H1 (cell line): Measurements from ENCODE around the gene TMEM18. TPM values are rescaled to one million over a fixed set of nuclear protein-coding genes. Genes with fewer than 3 reads are reported as not detected.

Experiments
- CTCF ChIA-PET: fragments of 300-600 bp; sonication (Branson Sonifier 250); formaldehyde crosslinking; loops from one replicate; lab custom pipeline; 2021; ENCODE audit not compliant: partially characterized antibody; lab: Charles Lee
- POLR2A ChIA-PET: fragments of 300-600 bp; sonication (Branson Sonifier 250); formaldehyde crosslinking; loops from one replicate; lab custom pipeline; 2021; ENCODE audit warnings: inconsistent platforms; ENCODE audit not compliant: partially characterized antibody; lab: Charles Lee
- DNase-seq, 2 experiments: peaks; one replicate each; pipeline versions ENCODE4 v3.0.0 to v3.0.0-alpha.2; 2010 to 2022; ENCODE audit warnings: low spot score in 2 of 2, low read depth in 1 of 2, mixed read lengths in 1 of 2
- FAIRE-seq: peaks from 2 replicates; lab custom pipeline; 2011; peaks lifted over from hg19 to GRCh38; lab: Jason Lieb, UNC
- H2AFZ ChIP-seq: 2 replicates; pipeline ENCODE4 v1.8.1; 2012; ENCODE audit warnings: low read length, inconsistent platforms
- H2AK5ac ChIP-seq: 2 replicates; pipeline ENCODE4 v1.6.1; 2013; ENCODE audit warnings: low read depth, low read length
- H2BK120ac ChIP-seq: replicated peaks from 2 replicates; pipeline ENCODE3; 2013; ENCODE audit warnings: low read depth, low read length, inconsistent platforms
- H2BK12ac ChIP-seq: 2 replicates; pipeline ENCODE4 v1.6.1; 2013; ENCODE audit warnings: low read depth, low read length
- H2BK15ac ChIP-seq: 2 replicates; pipeline ENCODE4 v1.6.1; 2013; ENCODE audit warnings: low read length
- H2BK20ac ChIP-seq: 2 replicates; pipeline ENCODE4 v1.6.1; 2013; ENCODE audit warnings: low read length
- H2BK5ac ChIP-seq: 2 replicates; pipeline ENCODE4 v1.6.1; 2013; ENCODE audit warnings: low read depth, low read length
- H3K14ac ChIP-seq: 2 replicates; pipeline ENCODE4 v1.6.1; 2013; ENCODE audit warnings: inconsistent platforms; ENCODE audit not compliant: insufficient read length
- H3K18ac ChIP-seq: 2 replicates; pipeline ENCODE4 v1.6.1; 2013; ENCODE audit warnings: low read length; ENCODE audit errors: extremely low read depth
- H3K23ac ChIP-seq: 2 replicates; pipeline ENCODE4 v1.6.1; 2013; ENCODE audit warnings: inconsistent platforms; ENCODE audit not compliant: insufficient read length
- H3K23me2 ChIP-seq: 2 replicates; pipeline ENCODE4 v1.6.1; 2013; ENCODE audit warnings: low read depth, low read length
- H3K27ac ChIP-seq: 2 replicates; pipeline ENCODE4 v1.6.1; 2011; ENCODE audit warnings: low read depth, low read length, inconsistent platforms
- H3K27me3 ChIP-seq, 4 experiments: replicated peaks in 1 of 4; 1 replicate in 1 of 4; 2 replicates in 3 of 4; pipeline versions ENCODE4 v1.6.1 to v1.8.1; 2011 to 2013; ENCODE audit warnings: low read length in 3 of 4, mild to moderate bottlenecking in 3 of 4, inconsistent platforms in 2 of 4, mixed read lengths in 2 of 4, moderate library complexity in 1 of 4; ENCODE audit not compliant: control insufficient read depth in 3 of 4, insufficient read depth in 3 of 4; ENCODE audit errors: extremely low read depth in 1 of 4
- H3K36me3 ChIP-seq, 4 experiments: 2 replicates each; pipeline versions ENCODE4 v1.6.1 to v1.8.1; 2011 to 2013; ENCODE audit warnings: mild to moderate bottlenecking in 4 of 4, low read length in 3 of 4, moderate library complexity in 2 of 4, control low read depth in 1 of 4, inconsistent platforms in 1 of 4; ENCODE audit not compliant: insufficient read depth in 4 of 4, control insufficient read depth in 2 of 4
- H3K4ac ChIP-seq: replicated peaks from 2 replicates; pipeline ENCODE3; 2013; ENCODE audit warnings: low read length, low read depth, mixed read lengths, inconsistent platforms; ENCODE audit not compliant: insufficient read length
- H3K4me1 ChIP-seq, 4 experiments: replicated peaks in 1 of 4; 1 replicate in 1 of 4; 2 replicates in 3 of 4; pipeline versions ENCODE4 v1.6.1 to v1.8.1; 2011 to 2013; ENCODE audit warnings: low read length in 3 of 4, inconsistent platforms in 2 of 4, mixed read lengths in 1 of 4; ENCODE audit not compliant: insufficient read depth in 4 of 4, control insufficient read depth in 3 of 4
- H3K4me2 ChIP-seq, 2 experiments: 2 replicates each; pipeline versions ENCODE4 v1.6.1 to v1.8.1; 2011 to 2013; ENCODE audit warnings: low read depth in 2 of 2, low read length in 2 of 2, control low read depth in 1 of 2, inconsistent platforms in 1 of 2, mild to moderate bottlenecking in 1 of 2; ENCODE audit not compliant: insufficient read depth in 1 of 2
- H3K4me3 ChIP-seq, 4 experiments: fragments of 200-600, 300-600 bp in 1 of 4; sonication (generic), shearing (Covaris generic), sonication (Bioruptor Twin) in 1 of 4; 2 replicates each; pipeline versions ENCODE4 v1.5.1 to v1.8.1; 2011 to 2016; ENCODE audit warnings: low read length in 4 of 4, low read depth in 3 of 4, control low read depth in 2 of 4, inconsistent platforms in 2 of 4, mild to moderate bottlenecking in 2 of 4, mixed read lengths in 1 of 4, moderate library complexity in 1 of 4; ENCODE audit not compliant: insufficient read depth in 2 of 4; ENCODE audit errors: extremely low read depth in 1 of 4
- H3K56ac ChIP-seq: replicated peaks from 2 replicates; pipeline ENCODE3; 2013; ENCODE audit warnings: low read depth, mild to moderate bottlenecking, mixed read lengths, low read length, inconsistent platforms; ENCODE audit not compliant: insufficient read length
- H3K79me1 ChIP-seq: 2 replicates; pipeline ENCODE4 v1.6.1; 2013; ENCODE audit warnings: low read depth, low read length, control low read depth
- H3K79me2 ChIP-seq, 2 experiments: 2 replicates each; pipeline versions ENCODE4 v1.6.1 to v1.8.1; 2012 to 2013; ENCODE audit warnings: low read length in 2 of 2, mild to moderate bottlenecking in 2 of 2, inconsistent platforms in 1 of 2; ENCODE audit not compliant: insufficient read depth in 2 of 2, control insufficient read depth in 1 of 2
- H3K9ac ChIP-seq, 4 experiments: replicated peaks in 1 of 4; 1 replicate in 1 of 4; 2 replicates in 3 of 4; pipeline versions ENCODE4 v1.6.1 to v1.8.1; 2011 to 2013; ENCODE audit warnings: low read depth in 3 of 4, low read length in 3 of 4, control low read depth in 2 of 4, mild to moderate bottlenecking in 2 of 4, moderate library complexity in 2 of 4, inconsistent platforms in 1 of 4; ENCODE audit errors: extremely low read depth in 1 of 4
- H3K9me3 ChIP-seq, 2 experiments: 2 replicates each; pipeline versions ENCODE4 v1.6.1 to v1.8.1; 2012 to 2013; ENCODE audit warnings: mild to moderate bottlenecking in 2 of 2, moderate library complexity in 2 of 2, control low read depth in 1 of 2, inconsistent platforms in 1 of 2, low read depth in 1 of 2, low read length in 1 of 2, mixed read lengths in 1 of 2; ENCODE audit not compliant: insufficient read depth in 2 of 2
- H4K20me1 ChIP-seq, 2 experiments: replicated peaks in 1 of 2; 2 replicates each; pipeline versions ENCODE3 to v1.8.1; 2011 to 2013; ENCODE audit warnings: inconsistent platforms in 2 of 2, low read length in 2 of 2, mild to moderate bottlenecking in 1 of 2; ENCODE audit not compliant: insufficient read depth in 2 of 2, control insufficient read depth in 1 of 2
- H4K5ac ChIP-seq: 2 replicates; pipeline ENCODE4 v1.6.1; 2013; ENCODE audit warnings: low read length, low read depth, mixed read lengths, inconsistent platforms; ENCODE audit not compliant: insufficient read length
- H4K8ac ChIP-seq: 2 replicates; pipeline ENCODE4 v1.8.0; 2013; ENCODE audit warnings: mild to moderate bottlenecking, moderate library complexity, low read length, inconsistent platforms; ENCODE audit not compliant: insufficient read depth; ENCODE audit errors: extremely low read depth
- H4K91ac ChIP-seq: replicated peaks from 2 replicates; pipeline ENCODE3; 2013; ENCODE audit warnings: low read length, mixed read lengths, inconsistent platforms; ENCODE audit not compliant: insufficient read length
- BRCA1 ChIP-seq: IDR thresholded peaks from 2 replicates; pipeline ENCODE4 v1.6.1; 2012; ENCODE audit warnings: low read depth, low read length, improper control_type of control experiment
- CHD2 ChIP-seq: IDR thresholded peaks from 2 replicates; pipeline ENCODE4 v1.6.1; 2012; ENCODE audit warnings: low read length, improper control_type of control experiment
- POLR2AphosphoS5 ChIP-seq: IDR thresholded peaks from 2 replicates; pipeline ENCODE4 v1.6.1; 2011; ENCODE audit warnings: low read depth, low read length
- TAF7 ChIP-seq: optimal IDR thresholded peaks from 2 replicates; pipeline ENCODE3; 2011; ENCODE audit warnings: low read depth, mild to moderate bottlenecking, inconsistent platforms, low read length, moderate library complexity, borderline replicate concordance
- WGBS, 2 experiments: shearing (Covaris generic) in 1 of 2; methylation state at CpG; one replicate each; pipeline versions ENCODE4 v1.1.6 to v1.1.7; 2013 to 2015; ENCODE audit warnings: low lambda C conversion rate in 2 of 2, mixed read lengths in 2 of 2, inconsistent platforms in 1 of 2, low coverage in 1 of 2, missing lambda C conversion rate in 1 of 2; ENCODE audit not compliant: insufficient replicate concordance in 2 of 2, insufficient coverage in 1 of 2, insufficient read length in 1 of 2; ENCODE audit errors: extremely low coverage in 1 of 2, missing lambda C conversion rate in 1 of 2; 5-methylcytosine and 5-hydroxymethylcytosine counted together
- long read RNA-seq, 2 experiments: library from RNA in 1 of 2; library from capped mRNA in 1 of 2; stranded (forward); transcript quantifications; one replicate each; pipeline ENCODE4 v2.0.0, GENCODE V29; 2021; ENCODE audit warnings: inconsistent platforms in 1 of 2
- polyA minus RNA-seq, 3 experiments: library from RNA; depleted of rRNA, polyadenylated mRNA; stranded (reverse); fragments of >200 nt; gene quantifications; 1 replicate in 2 of 3; 2 replicates in 1 of 3; pipeline ENCODE4 v1.2.3, GENCODE V29; 2011
- polyA plus RNA-seq, 7 experiments: library from polyadenylated mRNA; depleted of rRNA in 3 of 7; stranded (reverse) in 5 of 7; unstranded in 2 of 7; fragments of >200 nt in 5 of 7; fragments of 200-250 nt in 2 of 7; gene quantifications; 1 replicate in 5 of 7; 2 replicates in 1 of 7; 4 replicates in 1 of 7; pipeline versions ENCODE4 v1.2.1 to v1.2.3, GENCODE V29; 2011 to 2013; ENCODE audit warnings: missing spikeins in 2 of 7, mixed read lengths in 2 of 7
- total RNA-seq: library from RNA; stranded (reverse); fragmentation: NEBNext Ultra II Directional; extraction: Animal tissue kit (Norgen Biotek cat#: 25700); gene quantifications from 2 replicates; pipeline ENCODE4 v1.2.1, GENCODE V29; 2021
- TF ChIP-seq, protein P1 (sequence below): IDR thresholded peaks from 2 replicates; pipeline ENCODE4 v1.6.1; 2012; ENCODE audit warnings: low read length, inconsistent platforms

TMEM18 gene
- total RNA-seq (22.3 and 27.1 TPM in 2 replicates), polyA plus RNA-seq (2011; rRNA removed) (21.7 and 22.4 TPM in 2 replicates), polyA minus RNA-seq (2011; rRNA and poly(A)+ RNA removed) (15.2 and 16.4 TPM in 2 replicates)
- polyA plus RNA-seq (2011; cell fraction: cytosol; rRNA removed), result 28.4 TPM
- polyA plus RNA-seq (2011; cell fraction: nucleus; rRNA removed), result 32.0 TPM
- polyA plus RNA-seq (2012, experiment 1 of 2), result 20.0 to 35.4 TPM (median 24.9 TPM) in 4 replicates
- 18.8 TPM for polyA plus RNA-seq (2012, experiment 2 of 2)
- polyA plus RNA-seq (2013, experiment 1 of 2), result 46.5 TPM
- polyA plus RNA-seq (2013, experiment 2 of 2), result 45.9 TPM
- 13.4 TPM for polyA minus RNA-seq (2011; cell fraction: cytosol; rRNA and poly(A)+ RNA removed)
- polyA minus RNA-seq (2011; cell fraction: nucleus; rRNA and poly(A)+ RNA removed), result 24.7 TPM
- long read RNA-seq, experiment 1, transcript TMEM18-201 (5 exons, 2,762 nt), result major isoform, 14 of 33 reads
- long read RNA-seq, experiment 1, partial matches to known transcripts, result 2 of 33 reads
- long read RNA-seq, experiment 1, other reads (novel, unspliced or antisense), result 11 of 33 reads
- long read RNA-seq, experiment 2, transcript TMEM18-201 (5 exons, 2,762 nt), result major isoform, 28 of 38 reads
- long read RNA-seq, experiment 2, partial matches to known transcripts, result 0 of 38 reads
- long read RNA-seq, experiment 2, other reads (novel, unspliced or antisense), result 6 of 38 reads

DNA sequence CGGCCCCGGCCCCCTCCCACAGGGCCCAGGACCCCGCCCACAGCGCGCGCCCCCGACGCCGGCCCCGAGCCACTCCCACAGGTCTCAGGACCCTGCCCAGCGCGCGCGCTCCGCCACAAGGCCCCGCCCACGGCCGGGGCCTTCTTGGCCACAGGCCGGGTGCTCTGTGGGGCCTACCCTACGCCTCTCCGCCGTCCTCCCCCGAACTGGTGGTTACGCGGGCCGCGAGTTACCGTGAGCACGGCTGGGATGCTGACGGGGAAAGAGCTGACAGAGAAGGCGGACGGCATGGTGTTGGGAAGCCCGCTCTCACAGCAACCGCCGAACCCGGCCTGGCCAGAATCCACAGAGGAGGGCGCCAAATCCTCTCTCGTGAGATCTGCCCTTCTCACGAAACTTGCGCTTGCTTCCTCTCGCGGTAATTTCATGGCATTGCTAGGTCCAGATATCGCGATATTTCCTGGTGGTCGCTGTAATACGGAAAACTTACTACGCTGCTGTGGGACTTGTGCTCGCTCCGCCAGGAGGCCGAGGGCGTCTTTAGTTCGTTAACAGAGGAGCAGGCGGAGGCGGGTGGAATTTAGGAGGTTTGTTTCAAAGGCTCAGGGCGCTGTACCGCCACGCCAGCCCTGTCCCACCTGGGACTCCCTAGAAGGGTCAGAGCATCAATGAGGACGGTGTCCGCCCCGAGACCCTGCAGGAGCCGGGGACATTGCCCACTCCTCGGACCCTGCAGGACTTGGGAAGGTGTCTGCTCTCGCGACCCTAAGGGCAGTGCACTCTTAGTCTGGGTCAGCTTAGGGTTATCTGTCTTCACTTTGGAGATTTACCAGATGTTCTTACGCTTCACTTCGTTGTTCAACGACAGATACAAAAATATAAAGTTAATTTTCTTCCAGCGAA, at the start of gene TMEM18:
Gene TMEM18 (minus strand): TSS at position 351 of the 903 bp plus-strand sequence. CDS start 61 bp downstream, at position 290.
- peaks cover 2% of the 10 kb centered on the region; the same call in 1 of the 2 replicates for H3K23me2 ChIP-seq
- peak within 1 kb of the TSS; percentile 96 to 100 (median 98) for H3K9ac ChIP-seq
- H4K5ac ChIP-seq, result peak within 1 kb of the TSS; percentile 99
- peak within 1 kb of the TSS; percentile 89 for H3K4ac ChIP-seq
- H3K36me3 ChIP-seq, result peaks cover 0 to 4% (median 2%) of the 10 kb centered on the region in 4 experiments; a peak in 1 of 8 replicates
- H4K91ac ChIP-seq, result peak within 1 kb of the TSS; percentile 99
- H4K8ac ChIP-seq, result peak within 1 kb of the TSS; percentile 100
- H3K79me1 ChIP-seq, result peaks cover 14% of the 10 kb centered on the region
- H3K14ac ChIP-seq, result no peak within 1 kb of the TSS
- peak within 1 kb of the TSS; percentile 98 for H3K27ac ChIP-seq
- H2BK12ac ChIP-seq, result peak within 1 kb of the TSS; percentile 96; the same call in 1 of the 2 replicates
- H2BK20ac ChIP-seq, result peak within 1 kb of the TSS; percentile 86; the same call in 1 of the 2 replicates
- peak; percentile 79 for FAIRE-seq
- no peak within 1 kb of the TSS for H3K23ac ChIP-seq
- 4 to 100% methylated on average over 1 to 47 of the region's 68 CpGs for WGBS, 2 experiments
- POLR2A ChIA-PET, result interaction anchor here (0.6 to 3.1 kb wide), 10 partner anchors 9 to 1061 kb away, joined by 3 to 13 read pairs (median 4); no protein-coding TSS in a partner anchor
- no peak within 1 kb of the TSS for H2AK5ac ChIP-seq
- H3K18ac ChIP-seq, result peak within 1 kb of the TSS; percentile 99
- H3K4me2 ChIP-seq, result peak within 1 kb of the TSS; percentile 64 to 84
- peaks cover 0 to 32% of the 10 kb centered on the region in 2 experiments; a peak in 2 of 4 replicates for H3K79me2 ChIP-seq
- peak within 1 kb of the TSS; percentile 90; the same call in 1 of the 2 replicates for H2AFZ ChIP-seq
- H3K27me3 ChIP-seq, result no peaks in the 10 kb centered on the region
- H2BK5ac ChIP-seq, result peak within 1 kb of the TSS; percentile 100
- H2BK15ac ChIP-seq, result no peak within 1 kb of the TSS
- H4K20me1 ChIP-seq, result peaks cover 12 to 13% of the 10 kb centered on the region in 2 experiments
- peak within 1 kb of the TSS; percentile 79 to 93 (median 85) for H3K4me3 ChIP-seq
- peak within 1 kb of the TSS; percentile 99 for H3K56ac ChIP-seq
- H3K9me3 ChIP-seq, result no peaks in the 10 kb centered on the region
- H3K4me1 ChIP-seq, result peaks cover 2 to 14% (median 8%) of the 10 kb centered on the region in 4 experiments
- CTCF ChIA-PET, result interaction anchor here (0.9 to 1.3 kb wide), 2 partner anchors 10 to 38 kb away, joined by 3 to 4 read pairs; no protein-coding TSS in a partner anchor
- peak; percentile 88 to 97 for DNase-seq
- H2BK120ac ChIP-seq, result peak within 1 kb of the TSS; percentile 40
- TF ChIP-seq POLR2AphosphoS5, result peak; percentile 87
- TF ChIP-seq CHD2, result peak; percentile 99
- TF ChIP-seq BRCA1, result peak; percentile 97
- peak; percentile 46 for TF ChIP-seq TAF7
- TF ChIP-seq, protein P1, sequence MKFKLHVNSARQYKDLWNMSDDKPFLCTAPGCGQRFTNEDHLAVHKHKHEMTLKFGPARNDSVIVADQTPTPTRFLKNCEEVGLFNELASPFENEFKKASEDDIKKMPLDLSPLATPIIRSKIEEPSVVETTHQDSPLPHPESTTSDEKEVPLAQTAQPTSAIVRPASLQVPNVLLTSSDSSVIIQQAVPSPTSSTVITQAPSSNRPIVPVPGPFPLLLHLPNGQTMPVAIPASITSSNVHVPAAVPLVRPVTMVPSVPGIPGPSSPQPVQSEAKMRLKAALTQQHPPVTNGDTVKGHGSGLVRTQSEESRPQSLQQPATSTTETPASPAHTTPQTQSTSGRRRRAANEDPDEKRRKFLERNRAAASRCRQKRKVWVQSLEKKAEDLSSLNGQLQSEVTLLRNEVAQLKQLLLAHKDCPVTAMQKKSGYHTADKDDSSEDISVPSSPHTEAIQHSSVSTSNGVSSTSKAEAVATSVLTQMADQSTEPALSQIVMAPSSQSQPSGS, result peak; percentile 95; the same call in 1 of the 2 replicates
